Measurements from ENCODE around the gene TMEM51. TPM values are rescaled to one million over a fixed set of nuclear protein-coding genes. Genes with fewer than 3 reads are reported as not detected.

Gene TMEM51
- total RNA-seq, 1 donor from 2014 or later, result 4.7 TPM

- H3K4me3 ChIP-seq (ENCODE audit: low read length in 3 of 3), result no peak overlapping the region
- no peaks in the 10 kb centered on the region for H3K9me3 ChIP-seq (ENCODE audit: control insufficient read depth in 3 of 3, low read length in 3 of 3)
- peaks cover 18 to 21% (median 20%) of the 10 kb centered on the region in 3 donors for H3K4me1 ChIP-seq (ENCODE audit: control insufficient read depth in 3 of 3, insufficient read depth in 3 of 3, low read length in 3 of 3)
- no peak overlapping the region for H3K9ac ChIP-seq (ENCODE audit: low read depth in 1 of 3, low read length in 3 of 3)
- peaks cover 14 to 29% (median 20%) of the 10 kb centered on the region in 3 donors for H3K27me3 ChIP-seq (ENCODE audit: control insufficient read depth in 3 of 3, insufficient read depth in 3 of 3, low read length in 3 of 3)
- no peaks in the 10 kb centered on the region for H3K36me3 ChIP-seq (ENCODE audit: control insufficient read depth in 3 of 3, insufficient read depth in 3 of 3, low read length in 3 of 3)
- H3K27ac ChIP-seq (ENCODE audit: low read depth, low read length), result no peak overlapping the region
Measured at GRCh38 chr1:15151377-15151806, 2.2 kb upstream of the TMEM51 start.

GRCh38 chr1:15151871-15152270 is 1.7 kb upstream of the TMEM51 start:
- Histone ChIP-seq H3K27ac (ENCODE audit: low read depth, low read length) (no peak overlapping the region), H3K4me1 (ENCODE audit: control insufficient read depth in 3 of 3, insufficient read depth in 3 of 3, low read length in 3 of 3) (peaks cover 18 to 21% (median 20%) of the 10 kb centered on the region in 3 donors), H3K9ac (ENCODE audit: low read depth in 1 of 3, low read length in 3 of 3) (no peak overlapping the region), H3K4me3 (ENCODE audit: low read length in 3 of 3) (peak overlapping the region in 1 of 3 donors; percentile 67), H3K27me3 (ENCODE audit: control insufficient read depth in 3 of 3, insufficient read depth in 3 of 3, low read length in 3 of 3) (peaks cover 14 to 29% (median 20%) of the 10 kb centered on the region in 3 donors), H3K36me3 (ENCODE audit: control insufficient read depth in 3 of 3, insufficient read depth in 3 of 3, low read length in 3 of 3) (no peaks in the 10 kb centered on the region), H3K9me3 (ENCODE audit: control insufficient read depth in 3 of 3, low read length in 3 of 3) (no peaks in the 10 kb centered on the region)

GRCh38 chr1:15152318-15153183 is 996 bp upstream of the TMEM51 start:
- peak overlapping the region; percentile 62 for H3K27ac ChIP-seq (ENCODE audit: low read depth, low read length)
- peaks cover 18 to 21% (median 20%) of the 10 kb centered on the region in 3 donors for H3K4me1 ChIP-seq (ENCODE audit: control insufficient read depth in 3 of 3, insufficient read depth in 3 of 3, low read length in 3 of 3)
- H3K36me3 ChIP-seq (ENCODE audit: control insufficient read depth in 3 of 3, insufficient read depth in 3 of 3, low read length in 3 of 3), result no peaks in the 10 kb centered on the region
- peaks cover 14 to 25% (median 20%) of the 10 kb centered on the region in 3 donors for H3K27me3 ChIP-seq (ENCODE audit: control insufficient read depth in 3 of 3, insufficient read depth in 3 of 3, low read length in 3 of 3)
- no peaks in the 10 kb centered on the region for H3K9me3 ChIP-seq (ENCODE audit: control insufficient read depth in 3 of 3, low read length in 3 of 3)
- H3K4me3 ChIP-seq (ENCODE audit: low read length in 3 of 3), result peak overlapping the region; percentile 62 to 69 (median 67)
- peak overlapping the region; percentile 6 to 67 (median 60) for H3K9ac ChIP-seq (ENCODE audit: low read depth in 1 of 3, low read length in 3 of 3)

- Histone ChIP-seq H3K9me3 (ENCODE audit: control insufficient read depth in 3 of 3, low read length in 3 of 3) (no peaks in the 10 kb centered on the region), H3K9ac (ENCODE audit: low read depth in 1 of 3, low read length in 3 of 3) (peak overlapping the region in 2 of 3 donors; percentile 50 to 60), H3K4me1 (ENCODE audit: control insufficient read depth in 3 of 3, insufficient read depth in 3 of 3, low read length in 3 of 3) (peaks cover 18 to 22% (median 20%) of the 10 kb centered on the region in 3 donors), H3K4me3 (ENCODE audit: low read length in 3 of 3) (peak overlapping the region; percentile 62 to 67 (median 62)), H3K27me3 (ENCODE audit: control insufficient read depth in 3 of 3, insufficient read depth in 3 of 3, low read length in 3 of 3) (peaks cover 14 to 23% (median 20%) of the 10 kb centered on the region in 3 donors), H3K36me3 (ENCODE audit: control insufficient read depth in 3 of 3, insufficient read depth in 3 of 3, low read length in 3 of 3) (no peaks in the 10 kb centered on the region), H3K27ac (ENCODE audit: low read depth, low read length) (no peak overlapping the region)
Measured at GRCh38 chr1:15153842-15154479, 414 bp downstream of the TMEM51 start.

GRCh38 chr1:15154480-15155036 is 1.0 kb downstream of the TMEM51 start:
- no peak overlapping the region for H3K27ac ChIP-seq (ENCODE audit: low read depth, low read length)
- H3K9me3 ChIP-seq (ENCODE audit: control insufficient read depth in 3 of 3, low read length in 3 of 3), result no peaks in the 10 kb centered on the region
- H3K4me3 ChIP-seq (ENCODE audit: low read length in 3 of 3), result peak overlapping the region; percentile 62 to 67 (median 62)
- peak overlapping the region in 2 of 3 donors; percentile 50 to 60 for H3K9ac ChIP-seq (ENCODE audit: low read depth in 1 of 3, low read length in 3 of 3)
- H3K4me1 ChIP-seq (ENCODE audit: control insufficient read depth in 3 of 3, insufficient read depth in 3 of 3, low read length in 3 of 3), result peaks cover 18 to 25% (median 20%) of the 10 kb centered on the region in 3 donors
- H3K27me3 ChIP-seq (ENCODE audit: control insufficient read depth in 3 of 3, insufficient read depth in 3 of 3, low read length in 3 of 3), result peaks cover 14 to 23% (median 20%) of the 10 kb centered on the region in 3 donors
- no peaks in the 10 kb centered on the region for H3K36me3 ChIP-seq (ENCODE audit: control insufficient read depth in 3 of 3, insufficient read depth in 3 of 3, low read length in 3 of 3)

- Histone ChIP-seq H3K36me3 (ENCODE audit: control insufficient read depth in 3 of 3, insufficient read depth in 3 of 3, low read length in 3 of 3) (no peaks in the 10 kb centered on the region), H3K9me3 (ENCODE audit: control insufficient read depth in 3 of 3, low read length in 3 of 3) (no peaks in the 10 kb centered on the region), H3K27ac (ENCODE audit: low read depth, low read length) (no peak overlapping the region), H3K9ac (ENCODE audit: low read depth in 1 of 3, low read length in 3 of 3) (no peak overlapping the region), H3K4me1 (ENCODE audit: control insufficient read depth in 3 of 3, insufficient read depth in 3 of 3, low read length in 3 of 3) (peaks cover 18 to 25% (median 20%) of the 10 kb centered on the region in 3 donors), H3K27me3 (ENCODE audit: control insufficient read depth in 3 of 3, insufficient read depth in 3 of 3, low read length in 3 of 3) (peaks cover 14 to 23% (median 20%) of the 10 kb centered on the region in 3 donors), H3K4me3 (ENCODE audit: low read length in 3 of 3) (no peak overlapping the region)
Measured at GRCh38 chr1:15155191-15155590, 1.6 kb downstream of the TMEM51 start.

DNA sequence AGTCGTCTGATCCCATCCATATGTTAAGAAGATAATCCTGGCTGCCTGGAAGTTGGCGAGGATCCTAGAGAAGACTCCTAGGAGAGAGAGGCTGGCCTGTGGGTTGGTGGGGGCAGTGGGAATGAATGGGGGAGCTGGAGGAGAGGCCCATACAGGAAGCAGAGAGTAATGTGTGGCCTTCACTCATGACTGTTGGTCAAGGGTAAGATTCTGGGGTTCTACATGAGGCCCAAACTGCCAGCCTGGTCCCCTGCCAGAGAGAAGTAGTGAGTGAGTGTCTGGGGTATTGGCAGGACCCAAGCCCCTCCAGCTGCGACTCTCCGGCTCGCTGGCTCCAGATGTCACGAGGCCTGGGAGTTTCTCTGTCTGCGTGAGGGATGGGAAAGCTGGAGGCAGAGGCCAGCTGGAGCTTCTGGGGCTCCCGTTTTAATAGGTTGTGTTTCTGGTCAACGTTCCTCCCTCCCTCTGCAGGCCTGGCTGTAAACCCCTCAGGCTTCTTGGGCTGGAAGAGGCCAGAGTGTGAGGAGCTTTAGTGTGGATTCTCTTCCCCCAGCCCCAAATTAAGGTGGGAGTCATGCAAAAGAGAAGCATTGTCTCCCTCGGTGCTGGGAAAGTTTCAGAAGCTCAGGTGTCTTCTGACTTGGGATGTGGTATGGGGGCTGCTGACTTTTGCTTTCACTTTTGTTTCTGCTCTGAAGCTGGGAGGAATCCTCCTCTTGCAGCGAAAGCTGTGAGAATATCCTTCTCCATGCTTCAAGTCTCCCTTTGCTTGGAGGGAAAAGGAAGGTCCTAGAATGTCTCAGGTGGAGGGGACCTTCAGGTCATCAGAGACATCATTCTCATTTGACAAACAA is 2.6 kb downstream of the TMEM51 start:
- H3K27ac ChIP-seq (ENCODE audit: low read depth, low read length), result no peak overlapping the region
- no peak overlapping the region for H3K4me3 ChIP-seq (ENCODE audit: low read length in 3 of 3)

DNA sequence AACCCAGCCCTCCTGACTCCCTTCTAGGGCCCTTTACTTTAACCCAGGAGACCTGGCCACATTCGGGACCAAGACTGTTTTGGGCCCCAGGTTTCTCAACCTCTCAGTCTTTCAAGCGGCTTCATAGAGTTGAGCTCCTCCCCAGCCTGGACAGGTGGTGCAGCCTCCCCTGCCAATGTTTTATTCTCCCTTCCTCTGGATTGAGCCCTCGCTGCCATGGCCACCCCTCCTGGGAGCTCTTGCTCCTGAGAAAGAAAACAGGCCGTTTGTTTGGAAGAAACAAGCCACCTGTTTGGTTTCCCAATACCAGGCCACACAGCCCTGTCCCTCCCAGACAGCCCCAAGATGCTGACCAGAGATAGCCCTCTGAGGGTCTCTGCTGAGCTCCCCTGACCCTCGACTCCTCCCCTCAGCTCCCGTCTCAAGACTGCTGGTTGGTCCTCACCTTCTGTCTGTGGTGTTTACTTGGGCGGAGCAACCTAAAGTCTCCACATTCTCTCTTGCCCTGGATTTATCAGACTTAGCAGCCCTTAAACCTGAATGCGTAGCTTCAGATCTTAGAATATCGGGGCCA is 3.3 kb downstream of the TMEM51 start:
- Histone ChIP-seq H3K9me3 (ENCODE audit: control insufficient read depth in 3 of 3, low read length in 3 of 3) (no peaks in the 10 kb centered on the region), H3K4me1 (ENCODE audit: control insufficient read depth in 3 of 3, insufficient read depth in 3 of 3, low read length in 3 of 3) (peaks cover 17 to 25% (median 20%) of the 10 kb centered on the region in 3 donors), H3K9ac (ENCODE audit: low read depth in 1 of 3, low read length in 3 of 3) (no peak overlapping the region), H3K4me3 (ENCODE audit: low read length in 3 of 3) (no peak overlapping the region), H3K36me3 (ENCODE audit: control insufficient read depth in 3 of 3, insufficient read depth in 3 of 3, low read length in 3 of 3) (no peaks in the 10 kb centered on the region), H3K27me3 (ENCODE audit: control insufficient read depth in 3 of 3, insufficient read depth in 3 of 3, low read length in 3 of 3) (peaks cover 6 to 20% (median 10%) of the 10 kb centered on the region in 3 donors), H3K27ac (ENCODE audit: low read depth, low read length) (no peak overlapping the region)

More for the DNA sequence above, 2.6 kb downstream of the TMEM51 start:
- Histone ChIP-seq H3K4me1 (ENCODE audit: control insufficient read depth in 3 of 3, insufficient read depth in 3 of 3, low read length in 3 of 3) (peaks cover 18 to 25% (median 20%) of the 10 kb centered on the region in 3 donors), H3K9me3 (ENCODE audit: control insufficient read depth in 3 of 3, low read length in 3 of 3) (no peaks in the 10 kb centered on the region), H3K36me3 (ENCODE audit: control insufficient read depth in 3 of 3, insufficient read depth in 3 of 3, low read length in 3 of 3) (no peaks in the 10 kb centered on the region), H3K27me3 (ENCODE audit: control insufficient read depth in 3 of 3, insufficient read depth in 3 of 3, low read length in 3 of 3) (peaks cover 14 to 23% (median 14%) of the 10 kb centered on the region in 3 donors), H3K9ac (ENCODE audit: low read depth in 1 of 3, low read length in 3 of 3) (no peak overlapping the region)

Measured in skeletal muscle tissue (tissue), 4 donors.